HG03575 (cell line): ENCODE measurements around the gene SLC37A3.
"Not testable (repeated sequence)": the region's sequence is repeated elsewhere in the genome, so short reads cannot be mapped to it uniquely, and the experiment has no call there.

ENCODE experiments used
- ATAC-seq: cut with Tn5 transposase; IDR thresholded peaks from one replicate; pipeline ENCODE4 v1.9.1; 2021; ENCODE audit not compliant: unreplicated experiment, insufficient number of reproducible peaks, low FRiP score; ENCODE audit errors: extremely low read depth

The SLC37A3 gene

DNA sequence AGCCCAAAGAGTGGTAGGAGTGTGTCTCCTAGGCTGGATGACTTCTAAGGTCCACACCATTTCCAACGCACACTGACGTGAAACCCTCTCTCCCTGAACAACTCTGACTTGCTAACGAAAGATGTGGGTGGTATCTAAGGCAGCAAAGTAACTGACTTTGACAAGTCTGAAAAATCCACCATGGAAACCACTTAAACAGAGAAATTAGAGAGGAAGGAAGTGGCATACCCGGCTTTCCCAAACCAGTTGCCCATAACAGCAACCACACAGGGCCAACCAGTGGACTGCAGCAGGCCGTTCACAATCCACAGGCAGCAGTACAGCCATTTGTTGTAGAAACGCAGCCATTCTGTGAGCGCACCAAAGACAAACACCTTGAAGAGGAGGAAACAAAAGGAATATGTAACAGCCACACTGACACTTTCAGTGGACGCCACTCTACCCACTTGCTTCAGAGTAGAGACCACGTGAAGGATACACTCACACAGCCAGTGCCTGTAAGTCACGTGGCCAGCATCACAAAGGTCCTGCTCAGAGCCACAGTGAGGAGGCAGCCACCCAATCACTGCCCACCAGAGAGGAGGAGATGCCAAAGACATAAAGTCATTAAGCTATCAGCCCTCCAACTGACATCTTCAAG is 39.8 kb downstream of the SLC37A3 start:
- no peak for ATAC-seq

DNA sequence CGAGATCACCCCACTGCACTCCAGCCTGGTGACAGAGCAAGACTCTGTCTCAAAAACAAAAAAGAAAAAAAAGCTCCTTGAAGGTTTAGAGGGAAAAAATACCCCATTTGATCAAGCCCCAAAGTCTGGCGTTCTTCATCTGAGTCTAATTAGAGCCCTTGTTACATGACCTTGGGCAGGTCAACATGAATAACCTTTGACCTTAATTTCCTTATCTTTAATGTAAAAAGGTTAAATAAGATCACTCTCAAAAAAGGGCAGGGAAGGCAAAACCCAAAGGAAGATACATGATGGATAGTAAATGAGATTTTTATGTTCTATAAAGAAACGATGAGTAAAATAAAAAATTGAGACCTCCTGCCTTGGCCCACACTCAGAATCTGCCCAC is 40.3 kb downstream of the SLC37A3 start:
- no peak for ATAC-seq

DNA sequence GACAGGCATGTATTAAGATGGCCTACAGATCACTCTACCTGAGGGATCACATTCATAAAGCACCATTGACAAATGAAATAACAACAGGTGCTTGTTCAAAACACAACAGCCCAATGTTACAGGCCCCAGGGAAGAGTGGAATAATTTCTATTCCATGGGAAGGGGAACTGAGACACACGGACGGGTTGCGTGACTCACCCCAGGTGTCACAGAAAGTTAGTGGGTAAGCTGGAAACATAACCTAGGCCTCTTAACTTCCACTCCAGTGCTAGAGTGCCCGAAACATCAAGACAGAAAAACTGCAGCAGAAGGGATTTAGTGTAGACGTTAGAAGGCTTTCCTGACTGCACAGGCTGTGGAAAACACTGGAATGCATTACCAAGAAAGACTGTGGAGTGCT is 48.3 kb downstream of the SLC37A3 start:
- no peak for ATAC-seq

DNA sequence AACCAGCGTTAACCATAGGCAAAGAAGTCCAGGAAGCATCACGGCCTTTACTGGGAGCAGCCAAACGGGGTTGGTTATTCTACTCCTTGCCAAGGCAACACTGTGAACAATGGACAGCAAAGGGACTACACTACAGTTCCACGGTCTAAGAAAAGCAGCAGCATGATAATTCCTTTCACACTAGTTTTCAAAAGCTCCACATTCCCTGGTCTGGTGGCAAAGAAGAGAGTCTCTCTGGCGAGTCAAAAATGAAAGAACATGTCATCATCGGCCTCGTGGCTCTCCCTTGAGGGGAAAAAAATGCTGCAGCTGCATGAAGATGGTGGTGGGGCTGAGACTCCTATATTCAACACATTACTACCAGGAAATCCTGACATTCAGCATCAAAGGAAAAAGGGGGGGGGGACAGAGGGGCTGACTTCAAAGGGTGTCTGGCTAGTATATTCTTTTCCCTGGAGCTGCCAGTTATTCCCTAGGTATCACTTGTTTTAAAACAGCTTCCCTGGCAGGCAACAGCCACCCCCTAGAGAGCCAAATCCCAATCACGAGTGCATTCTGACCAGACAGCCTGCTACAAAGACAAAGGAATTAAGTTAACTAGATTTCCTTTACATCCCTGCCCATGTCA is 49.1 kb downstream of the SLC37A3 start:
- ATAC-seq: no peak

DNA sequence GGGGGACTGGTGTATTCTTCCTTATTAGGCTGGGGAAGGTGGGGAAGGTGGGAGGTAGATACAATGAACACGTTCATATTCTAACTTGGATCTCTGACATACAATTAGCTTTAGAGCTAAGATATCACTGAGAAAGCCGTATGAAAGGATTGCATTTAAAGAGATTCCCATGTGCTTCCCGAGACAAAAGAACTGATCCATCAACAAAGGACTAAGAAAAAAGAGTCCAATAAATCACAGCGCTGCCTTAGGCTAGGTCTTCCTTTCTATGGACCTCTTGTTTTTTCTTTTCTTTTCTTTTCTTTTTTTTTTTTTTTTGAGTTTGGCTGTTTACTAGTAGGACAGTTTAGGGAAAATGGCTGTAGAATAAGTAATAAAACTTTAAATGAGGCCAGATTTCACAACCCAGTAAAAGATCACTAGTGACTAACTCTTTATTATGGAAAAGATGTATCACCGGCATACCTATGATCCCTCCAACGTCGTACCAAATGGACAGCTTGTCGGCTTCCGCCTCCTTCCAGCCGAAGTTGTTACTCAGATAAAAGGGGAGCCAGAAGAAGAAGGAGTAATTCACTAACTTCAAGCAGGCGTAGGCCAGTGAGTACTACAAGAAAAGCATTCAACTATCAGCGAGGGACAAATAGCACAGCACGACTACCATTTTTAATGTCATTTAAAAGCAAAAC is 50.0 kb downstream of the SLC37A3 start:
- ATAC-seq: no peak

DNA sequence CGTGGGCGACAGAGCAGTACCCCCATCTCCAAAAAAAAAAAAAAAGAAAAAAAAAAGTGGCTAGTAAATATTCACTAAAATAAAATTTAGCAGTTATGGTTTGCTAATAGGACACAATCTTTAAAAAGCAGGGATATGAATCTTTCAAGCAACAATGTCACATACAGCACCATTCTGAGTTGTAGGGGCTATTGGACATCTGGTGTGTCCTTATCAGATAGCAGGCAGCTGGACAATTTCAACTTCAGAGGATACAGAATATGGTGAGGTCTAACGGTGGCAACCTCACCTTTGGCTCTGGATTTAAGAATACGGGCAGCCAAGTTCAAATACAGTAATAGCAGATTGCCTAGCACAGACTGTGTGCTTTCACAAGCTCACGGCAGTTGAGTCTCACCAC is 51.1 kb downstream of the SLC37A3 start:
- ATAC-seq: no peak

DNA sequence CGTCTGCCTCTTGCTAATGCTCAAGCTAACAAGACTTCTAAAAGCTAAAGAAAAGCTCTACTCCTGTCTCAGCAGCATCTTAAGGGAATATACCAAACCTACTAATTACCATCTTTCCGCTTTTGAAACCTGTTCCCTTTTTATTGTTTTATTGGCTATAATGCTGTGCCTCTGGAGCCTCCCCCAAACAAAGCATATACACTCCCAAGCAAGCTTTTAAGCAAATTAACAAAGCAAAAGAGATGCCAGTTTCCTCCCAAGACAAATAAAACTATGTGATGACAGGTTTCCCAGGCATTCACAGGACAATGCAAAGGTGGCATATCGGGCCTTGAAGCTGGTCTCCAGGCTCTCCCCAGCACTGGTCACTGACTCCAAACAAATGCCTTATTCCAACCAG is 52.9 kb downstream of the SLC37A3 start:
- no peak for ATAC-seq

DNA sequence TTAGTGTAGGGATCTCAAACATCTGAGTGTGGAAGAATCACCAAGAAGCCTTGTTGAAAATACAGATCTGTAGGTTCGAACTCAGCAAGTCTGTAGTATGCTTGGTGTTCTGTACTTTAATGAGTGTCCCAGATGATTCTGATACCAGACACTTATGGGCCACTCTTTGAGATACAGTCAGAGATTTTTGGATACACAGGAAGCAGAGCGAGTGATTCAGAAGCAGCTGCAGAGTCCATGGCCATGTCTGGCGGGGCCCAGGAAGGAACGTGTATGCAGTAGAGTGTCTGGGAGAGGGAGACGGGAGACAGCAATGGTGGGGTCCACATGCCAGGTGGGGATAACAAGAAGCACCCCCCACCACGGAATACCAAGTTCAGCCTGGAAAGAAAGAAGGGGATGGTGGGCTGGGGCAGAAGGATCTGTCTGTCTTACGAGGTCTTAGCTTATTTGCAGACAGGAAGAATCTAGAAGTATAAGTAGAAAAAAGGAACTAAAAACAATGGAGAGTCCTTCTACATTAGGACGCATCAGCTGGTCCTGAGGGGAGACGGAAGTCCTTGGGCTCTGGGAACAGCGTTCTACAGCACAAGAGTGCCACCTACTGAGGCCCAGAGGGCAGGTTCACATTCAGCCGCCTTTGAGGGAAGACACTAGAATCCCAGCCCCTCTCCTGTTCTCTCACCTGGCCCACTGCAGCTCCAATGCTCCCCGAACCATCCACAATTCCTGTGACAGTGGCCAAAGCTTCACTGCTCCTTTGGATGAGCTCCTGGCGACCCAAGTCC is 55.4 kb downstream of the SLC37A3 start:
- no peak for ATAC-seq

DNA sequence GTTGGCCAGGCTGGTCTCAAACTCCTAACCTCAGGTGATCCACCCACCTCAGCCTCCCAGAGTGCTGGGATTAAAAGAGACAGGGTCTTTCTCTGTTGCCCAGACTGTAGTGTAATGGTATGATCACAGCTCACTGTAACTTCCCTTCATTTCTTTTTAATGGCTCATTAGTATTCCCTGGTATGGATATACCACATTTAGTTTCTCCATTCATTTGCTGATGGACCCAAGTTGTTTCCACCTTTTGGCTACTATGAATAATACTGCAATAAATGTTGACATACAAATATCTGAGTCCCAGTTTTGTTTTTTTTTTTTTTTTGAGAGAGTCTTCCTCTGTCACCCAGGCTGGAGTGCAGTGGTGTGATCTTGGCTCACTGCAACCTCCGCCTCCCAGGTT is 59.4 kb downstream of the SLC37A3 start:
- not testable (repeated sequence) for ATAC-seq

DNA sequence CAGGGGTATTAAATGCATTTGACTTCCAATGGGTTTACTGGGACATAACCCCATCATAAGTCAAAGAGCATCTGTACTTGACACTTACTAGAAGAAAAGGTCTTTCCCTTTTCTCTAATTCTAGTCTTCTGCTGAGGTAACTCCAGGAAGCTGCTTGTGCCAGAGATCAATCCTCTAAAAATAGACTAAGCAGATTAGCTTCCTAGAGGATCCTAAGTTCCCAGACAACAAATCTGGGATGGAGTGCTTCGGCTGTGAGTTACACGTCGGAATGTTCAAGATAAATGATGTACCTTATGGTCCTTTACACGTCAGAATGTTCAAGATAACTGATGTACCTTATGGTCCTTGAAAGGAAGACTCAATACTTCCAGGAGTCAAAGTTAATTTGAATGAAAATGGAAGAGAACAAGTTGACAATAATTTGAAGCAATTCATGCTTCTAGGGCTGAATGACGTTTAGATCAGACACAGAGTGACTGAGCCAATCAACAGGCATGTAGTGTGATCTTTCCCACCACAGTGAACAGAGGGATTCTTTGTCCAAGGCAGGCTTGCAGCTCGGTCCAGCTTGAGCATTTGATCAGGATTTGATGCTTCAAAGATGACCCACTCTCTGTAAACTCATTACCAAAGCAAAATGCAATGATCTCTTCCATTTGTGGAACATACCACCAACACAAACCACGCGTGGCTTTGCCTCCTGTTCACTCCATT is 63.8 kb downstream of the SLC37A3 start:
- ATAC-seq: no peak

DNA sequence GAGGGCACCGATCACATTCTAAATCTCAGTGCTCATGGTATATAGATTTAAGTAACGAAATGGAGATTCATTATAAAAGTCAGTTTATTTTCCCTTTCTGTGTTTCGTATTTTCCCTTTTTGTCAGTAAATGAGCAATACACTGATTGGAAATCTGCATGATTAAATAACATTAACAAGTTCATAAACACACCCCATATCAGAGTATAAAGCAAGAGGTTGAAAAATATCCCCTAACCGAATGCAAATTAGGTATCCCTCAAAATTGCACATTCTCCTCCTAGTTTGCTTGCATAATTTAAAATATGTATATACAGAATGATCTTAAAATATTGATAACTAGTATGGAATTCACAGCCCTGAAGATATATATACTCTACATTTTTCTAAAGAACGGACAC is 64.6 kb downstream of the SLC37A3 start:
- no peak for ATAC-seq

DNA sequence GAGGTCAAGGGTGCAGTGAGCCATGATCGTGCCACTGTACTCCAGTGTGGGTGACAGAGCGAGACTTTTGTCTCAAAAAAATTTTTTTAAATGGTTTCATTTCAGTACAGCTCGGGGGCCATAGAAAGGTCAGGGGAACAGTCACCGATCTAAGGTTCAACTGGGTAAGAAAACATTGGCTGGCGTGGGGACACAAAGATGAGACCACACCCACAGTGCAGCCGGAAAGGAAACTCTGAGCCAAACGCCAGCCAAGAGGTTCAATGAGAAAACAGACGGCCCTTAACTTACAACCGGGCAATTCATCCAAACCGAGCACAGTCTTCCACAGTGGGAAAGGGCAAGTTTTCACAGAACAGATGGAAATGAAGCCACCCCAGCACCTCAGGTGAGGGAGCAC is 65.1 kb downstream of the SLC37A3 start:
- ATAC-seq: no peak

DNA sequence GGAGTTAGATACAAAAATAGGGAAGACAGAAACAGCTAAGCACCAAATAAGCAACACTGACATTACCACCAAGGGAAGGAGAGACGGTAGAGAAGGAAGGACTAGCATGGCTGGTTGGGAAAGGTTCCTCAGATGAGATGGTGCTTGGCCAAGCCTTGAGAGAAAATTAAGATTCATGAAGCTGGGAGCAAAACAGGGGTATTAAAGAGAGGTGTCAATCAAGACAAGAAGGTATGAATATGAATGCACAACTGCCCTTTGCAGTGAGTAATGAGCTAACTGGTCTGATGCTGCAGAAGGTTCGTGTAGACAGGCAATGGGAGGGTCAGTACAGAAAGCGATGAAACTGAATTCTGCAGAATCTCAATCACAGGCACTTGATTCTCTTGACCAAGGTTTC is 67.7 kb downstream of the SLC37A3 start:
- no peak for ATAC-seq

DNA sequence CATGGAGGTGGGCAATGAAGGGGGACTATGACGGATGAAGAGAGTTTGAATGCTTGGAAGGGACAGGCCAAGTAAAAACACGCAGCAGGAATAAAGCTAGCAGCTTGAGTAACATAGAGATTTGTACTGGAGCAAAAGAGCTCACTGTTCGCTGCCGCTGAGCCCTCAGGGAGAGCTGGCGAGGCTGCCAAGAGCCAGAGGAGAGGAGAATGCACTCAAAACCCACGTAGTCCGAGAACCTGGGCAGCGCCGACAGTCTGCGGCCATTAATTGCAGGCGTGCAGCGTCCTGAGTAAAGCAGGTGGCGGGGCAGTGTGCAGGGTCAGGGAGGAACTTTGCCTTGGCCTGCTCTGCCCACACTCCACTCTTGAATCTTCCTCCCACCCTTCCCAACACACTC is 68.2 kb downstream of the SLC37A3 start:
- no peak for ATAC-seq

DNA sequence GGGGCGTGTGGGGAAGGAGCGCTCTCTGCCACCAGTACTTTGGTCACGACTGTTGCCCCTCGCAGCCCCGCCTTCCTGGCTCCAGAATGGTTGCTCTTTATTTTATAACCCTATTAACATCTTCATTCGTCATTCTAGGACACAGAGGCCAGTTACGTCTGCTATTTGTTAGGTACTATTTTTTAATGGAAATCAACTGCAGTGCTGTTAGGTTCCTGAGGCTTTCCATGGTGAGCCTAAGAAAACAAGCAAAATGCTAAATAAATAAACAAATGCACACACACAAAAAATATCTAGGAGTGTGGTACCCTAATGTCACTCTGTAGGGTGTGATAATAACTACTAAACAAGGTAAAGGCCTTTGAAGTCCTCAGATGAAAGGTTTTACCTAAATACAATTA is 71.1 kb downstream of the SLC37A3 start:
- ATAC-seq: no peak

DNA sequence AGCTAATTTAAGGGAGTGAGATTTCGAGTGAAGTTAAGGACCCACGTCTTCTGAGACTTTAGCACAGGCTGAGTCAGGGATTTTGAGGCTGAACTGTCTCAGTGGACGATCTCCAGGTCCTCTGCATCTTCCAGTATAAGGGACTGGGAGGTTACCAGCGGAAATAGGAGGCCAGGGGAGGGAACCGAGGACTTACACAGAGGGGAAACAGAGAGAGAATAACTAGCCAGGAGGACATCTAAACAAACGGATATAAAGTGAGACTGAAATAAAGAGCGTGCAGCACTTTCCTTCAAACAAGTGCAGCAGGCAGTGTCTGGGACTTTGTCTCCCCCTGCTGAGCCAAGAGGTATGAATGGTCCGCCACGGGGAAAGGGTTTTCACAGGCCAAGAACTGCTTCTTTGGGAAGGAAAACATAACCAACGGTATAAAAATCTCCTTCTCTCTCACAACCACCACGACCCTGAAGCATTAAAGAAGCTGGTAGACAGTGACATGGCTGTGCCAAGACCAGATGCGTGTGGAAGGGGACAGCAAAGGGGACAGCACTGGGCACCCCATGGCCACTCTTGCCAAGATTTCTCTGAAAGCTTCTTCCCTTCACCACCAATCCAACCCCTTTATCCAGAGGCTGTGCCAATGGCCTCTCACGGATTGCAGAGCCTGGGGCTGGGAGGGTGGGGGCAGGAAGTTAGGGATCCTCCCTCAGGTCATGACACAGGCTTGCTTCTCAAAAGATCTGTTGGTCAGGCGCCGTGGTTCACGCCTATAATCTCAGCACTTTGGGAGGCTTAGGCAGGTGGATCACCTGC is 72.0 kb downstream of the SLC37A3 start:
- no peak for ATAC-seq

DNA sequence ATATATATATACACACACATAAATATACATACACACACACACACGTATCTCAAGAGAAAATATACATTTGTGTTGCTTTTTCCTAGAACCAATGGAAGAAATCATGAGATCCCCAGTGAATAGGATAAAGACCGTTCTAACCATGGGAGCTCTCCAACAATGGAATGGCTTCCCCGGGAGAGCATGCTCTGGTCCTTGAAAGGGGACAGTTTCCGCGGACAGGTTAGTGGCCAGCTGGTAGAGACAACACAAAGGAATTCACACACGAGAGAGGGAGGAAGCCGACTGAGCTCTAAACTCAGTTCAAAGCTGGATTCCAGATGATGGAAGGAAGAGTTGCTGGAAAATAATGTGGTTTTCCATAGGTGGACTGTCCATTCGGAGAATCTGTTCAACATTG is 72.7 kb downstream of the SLC37A3 start:
- ATAC-seq: no peak

DNA sequence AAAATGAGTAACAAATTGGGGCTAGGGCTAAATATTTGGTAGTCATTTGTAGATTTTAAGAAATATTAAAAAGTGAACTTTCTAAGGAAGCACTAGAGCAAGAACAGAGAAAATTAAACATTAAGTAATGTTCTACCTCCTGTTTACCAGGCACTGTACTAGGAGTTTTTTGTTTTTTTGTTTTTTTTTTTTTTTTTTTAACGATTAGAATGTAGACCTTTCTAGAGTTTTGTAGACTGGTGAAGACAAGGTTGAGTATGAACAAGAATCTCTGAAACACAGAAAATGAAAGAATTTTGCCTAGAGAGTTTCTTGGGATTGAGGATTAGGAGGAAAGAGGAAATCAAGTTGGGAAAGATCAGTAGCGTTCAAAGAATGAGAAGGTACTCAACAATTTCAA is 73.6 kb downstream of the SLC37A3 start:
- ATAC-seq: no peak
